Activated CD4-positive, alpha-beta memory T cell treated with anti-CD3 and anti-CD28 coated beads for 36 hours (primary cell): Measurements from ENCODE around the gene CSH1. TPM values are rescaled to one million over a fixed set of nuclear protein-coding genes. Genes with fewer than 3 reads are reported as not detected.
"Not testable (repeated sequence)": the region's sequence is repeated elsewhere in the genome, so short reads cannot be mapped to it uniquely, and the experiment has no call there.

Experiments
- CTCF ChIA-PET: fragments of 350-600 bp; sonication (Branson Sonifier 250); formaldehyde crosslinking; loops from one replicate; lab custom pipeline; 2021; ENCODE audit warnings: antibody characterized with exemption, inconsistent platforms; lab: Charles Lee
- POLR2A ChIA-PET: fragments of 350-600 bp; sonication (Branson Sonifier 250); formaldehyde crosslinking; loops from one replicate; lab custom pipeline; 2021; ENCODE audit warnings: antibody characterized with exemption; lab: Charles Lee
- DNase-seq: peaks from one replicate; pipeline ENCODE4 v3.0.0-alpha.2; 2020
- H3K27ac Mint-ChIP-seq: one replicate; pipeline ENCODE4 v1.8.0; 2021; ENCODE audit warnings: mixed read lengths
- H3K27me3 Mint-ChIP-seq: one replicate; pipeline ENCODE4 v1.8.0; 2021; ENCODE audit warnings: mixed read lengths
- H3K36me3 Mint-ChIP-seq: one replicate; pipeline ENCODE4 v1.8.0; 2021; ENCODE audit warnings: mixed read lengths
- H3K4me1 Mint-ChIP-seq: one replicate; pipeline ENCODE4 v1.8.0; 2021; ENCODE audit warnings: low read depth, mixed read lengths
- H3K4me3 Mint-ChIP-seq: one replicate; pipeline ENCODE4 v1.8.0; 2021; ENCODE audit warnings: mild to moderate bottlenecking, mixed read lengths
- H3K9me3 Mint-ChIP-seq: one replicate; pipeline ENCODE4 v1.8.0; 2021; ENCODE audit warnings: mixed read lengths
- intact Hi-C: fragments of 100-400 bp; cut with micrococcal nuclease; formaldehyde crosslinking; loops from one replicate; pipeline ENCODE4 v1.15.1; 2023
- total RNA-seq, 2 experiments: library from RNA; stranded (reverse); gene quantifications; one replicate each; pipeline ENCODE4 v1.2.3, GENCODE V29; 2021

Gene CSH1
- total RNA-seq, 2 experiments from 2014 or later, result not detected

GRCh38 chr17:63927464-63928171, 31.2 kb upstream of the CSH1 start:
- H3K36me3 Mint-ChIP-seq, result peaks cover 2% of the 10 kb centered on the region
- intact Hi-C loops, result no loop called here
- H3K4me3 Mint-ChIP-seq, result no peak overlapping the region
- DNase-seq, result no peak
- H3K27me3 Mint-ChIP-seq, result no peaks in the 10 kb centered on the region
- H3K9me3 Mint-ChIP-seq, result no peaks in the 10 kb centered on the region
- ChIA-PET POLR2A (interaction anchor here (0.6 kb wide), 1 partner anchor 9 kb away, joined by 3 read pairs; no protein-coding TSS in a partner anchor), CTCF (interaction anchor here (0.9 to 2.0 kb wide), 5 partner anchors 19 to 206 kb away, joined by 3 to 6 read pairs (median 5); no protein-coding TSS in a partner anchor)
- H3K27ac Mint-ChIP-seq, result no peak overlapping the region
- H3K4me1 Mint-ChIP-seq, result peaks cover 16% of the 10 kb centered on the region

DNA sequence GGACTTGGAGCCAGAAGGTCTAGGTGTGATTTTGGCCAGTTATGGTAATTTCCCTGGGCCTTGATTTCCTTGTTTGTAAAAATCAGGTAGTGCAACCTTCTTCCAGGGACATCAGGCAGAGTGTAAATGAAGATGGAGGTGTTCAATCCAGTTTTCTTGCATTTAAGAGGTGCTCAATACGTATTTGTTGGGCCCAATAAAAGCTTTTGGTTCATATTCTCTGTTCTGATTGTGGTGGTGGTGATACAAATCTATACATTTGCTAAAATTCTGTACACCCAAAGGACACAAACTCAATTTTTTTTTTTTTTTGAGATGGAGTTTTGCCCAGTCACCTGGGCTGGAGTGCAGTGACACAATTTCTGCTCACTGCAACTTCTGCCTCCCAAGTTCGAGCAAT, 29.8 kb upstream of the CSH1 start:
- Mint-ChIP-seq H3K9me3 (no peaks in the 10 kb centered on the region), H3K4me3 (no peak overlapping the region), H3K36me3 (no peaks in the 10 kb centered on the region), H3K27me3 (no peaks in the 10 kb centered on the region), H3K27ac (no peak overlapping the region), H3K4me1 (peaks cover 6% of the 10 kb centered on the region)
- CTCF ChIA-PET, result no interaction called here
- POLR2A ChIA-PET, result no interaction called here
- no peak for DNase-seq
- intact Hi-C loops, result no loop called here

GRCh38 chr17:63925615-63926014, 29.2 kb upstream of the CSH1 start:
- Mint-ChIP-seq H3K27me3 (no peaks in the 10 kb centered on the region), H3K27ac (no peak overlapping the region), H3K9me3 (no peaks in the 10 kb centered on the region), H3K36me3 (no peaks in the 10 kb centered on the region), H3K4me3 (no peak overlapping the region), H3K4me1 (peaks cover under 1% of the 10 kb centered on the region)
- ChIA-PET POLR2A (no interaction called here), CTCF (interaction anchor here (1.0 to 1.1 kb wide), 3 partner anchors 13 to 65 kb away, joined by 3 to 4 read pairs (median 3); no protein-coding TSS in a partner anchor)
- intact Hi-C loops, result no loop called here
- no peak for DNase-seq

- intact Hi-C loops, H3K9me3 Mint-ChIP-seq, H3K36me3 Mint-ChIP-seq, H3K4me1 Mint-ChIP-seq, H3K27ac Mint-ChIP-seq, DNase-seq, H3K4me3 Mint-ChIP-seq, H3K27me3 Mint-ChIP-seq, POLR2A ChIA-PET: not testable (repeated sequence)
- CTCF ChIA-PET, result interaction anchor here (0.7 to 2.3 kb wide), 5 partner anchors 11 to 140 kb away, joined by 3 to 10 read pairs (median 4); no protein-coding TSS in a partner anchor
Observed at GRCh38 chr17:63922402-63922801, 26.0 kb upstream of the CSH1 start.

DNA sequence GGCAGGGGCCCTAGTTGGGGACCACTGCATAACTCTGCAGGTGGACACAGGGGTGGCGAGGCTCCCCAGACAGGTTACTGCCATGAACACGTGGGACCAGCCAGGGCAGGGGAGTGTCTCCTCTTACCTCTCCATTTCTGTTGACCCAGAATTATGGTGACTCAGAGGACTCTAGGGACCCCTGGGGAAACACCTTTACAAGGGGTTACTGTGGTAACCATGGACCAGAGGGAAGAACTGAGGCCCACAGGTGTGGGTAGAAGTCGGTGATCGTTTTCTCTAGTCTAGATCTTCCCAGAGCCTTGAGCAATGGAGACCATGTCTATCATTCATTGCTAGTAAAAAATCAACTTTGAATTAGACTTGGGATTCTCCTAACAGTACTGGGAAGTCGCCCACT, 24.4 kb upstream of the CSH1 start:
- H3K4me3 Mint-ChIP-seq, H3K4me1 Mint-ChIP-seq, H3K27ac Mint-ChIP-seq, H3K27me3 Mint-ChIP-seq, DNase-seq, POLR2A ChIA-PET, H3K9me3 Mint-ChIP-seq, H3K36me3 Mint-ChIP-seq, intact Hi-C loops: not testable (repeated sequence)
- CTCF ChIA-PET, result interaction anchor here (1.7 to 6.5 kb wide), 10 partner anchors 9 to 361 kb away, joined by 3 to 94 read pairs (median 16); partner anchors contain the start of genes CD79B and CSHL1

DNA sequence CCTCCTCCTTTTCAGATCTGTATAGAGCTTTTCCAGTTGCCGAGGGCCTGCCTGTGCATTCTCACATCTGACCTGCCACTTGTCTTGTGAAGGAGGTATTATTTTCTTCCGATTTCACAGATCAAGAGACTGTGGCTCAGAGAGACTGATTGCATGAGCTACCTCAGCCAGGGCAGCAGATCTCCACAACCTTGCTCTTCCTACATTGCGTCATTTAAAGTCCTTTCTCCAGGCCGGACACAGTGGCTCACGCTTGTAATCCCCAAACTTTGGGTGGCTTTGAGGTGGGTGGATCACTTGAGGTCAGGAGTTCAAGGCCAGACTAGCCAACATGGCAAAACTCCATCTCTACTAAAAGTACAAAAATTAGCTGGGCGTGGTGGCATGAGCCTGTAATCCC, 23.7 kb upstream of the CSH1 start:
- H3K36me3 Mint-ChIP-seq, intact Hi-C loops, DNase-seq, H3K9me3 Mint-ChIP-seq, H3K27ac Mint-ChIP-seq, H3K4me1 Mint-ChIP-seq, POLR2A ChIA-PET, H3K4me3 Mint-ChIP-seq, H3K27me3 Mint-ChIP-seq: not testable (repeated sequence)
- CTCF ChIA-PET, result interaction anchor here (0.7 to 6.5 kb wide), 35 partner anchors 9 to 372 kb away, joined by 3 to 94 read pairs (median 6); partner anchors contain the start of genes CD79B and CSHL1

DNA sequence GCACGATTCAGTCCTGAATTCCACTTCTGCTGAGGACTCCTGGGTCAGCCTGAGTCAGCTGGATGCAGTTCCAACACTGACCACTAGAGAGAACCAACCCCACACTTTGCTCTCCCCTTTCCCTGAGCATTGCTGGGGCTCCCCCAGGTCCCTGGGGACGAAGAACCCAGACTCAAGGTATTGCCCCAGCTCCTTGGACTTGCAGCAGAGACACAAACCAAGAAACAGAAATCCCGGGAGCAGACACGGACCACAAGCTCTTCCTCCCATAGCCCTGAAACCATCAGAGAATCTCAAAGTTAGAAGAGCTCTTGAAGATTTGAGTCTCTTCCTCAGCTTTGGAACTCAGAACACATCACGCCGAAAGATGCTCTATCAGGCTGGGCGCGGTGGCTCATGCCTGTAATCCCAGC, 22.9 kb upstream of the CSH1 start:
- Mint-ChIP-seq H3K4me3 (peak overlapping the region; percentile 27), H3K27me3 (no peaks in the 10 kb centered on the region), H3K4me1 (peaks cover 6% of the 10 kb centered on the region), H3K36me3 (no peaks in the 10 kb centered on the region), H3K27ac (peak overlapping the region; percentile 44), H3K9me3 (no peaks in the 10 kb centered on the region)
- intact Hi-C loops, result loop anchor here (1.0 to 10.0 kb wide), 5 partner anchors 27 to 365 kb away; partner anchors contain the start of gene ERN1
- peak; percentile 84 for DNase-seq
- CTCF ChIA-PET, result interaction anchor here (0.6 to 6.5 kb wide), 45 partner anchors 8 to 619 kb away, joined by 3 to 94 read pairs (median 4); partner anchors contain the start of genes CD79B and CSHL1
- POLR2A ChIA-PET, result interaction anchor here (1.1 to 1.7 kb wide), 2 partner anchors 106 to 228 kb away, joined by 3 to 4 read pairs; no protein-coding TSS in a partner anchor

DNA sequence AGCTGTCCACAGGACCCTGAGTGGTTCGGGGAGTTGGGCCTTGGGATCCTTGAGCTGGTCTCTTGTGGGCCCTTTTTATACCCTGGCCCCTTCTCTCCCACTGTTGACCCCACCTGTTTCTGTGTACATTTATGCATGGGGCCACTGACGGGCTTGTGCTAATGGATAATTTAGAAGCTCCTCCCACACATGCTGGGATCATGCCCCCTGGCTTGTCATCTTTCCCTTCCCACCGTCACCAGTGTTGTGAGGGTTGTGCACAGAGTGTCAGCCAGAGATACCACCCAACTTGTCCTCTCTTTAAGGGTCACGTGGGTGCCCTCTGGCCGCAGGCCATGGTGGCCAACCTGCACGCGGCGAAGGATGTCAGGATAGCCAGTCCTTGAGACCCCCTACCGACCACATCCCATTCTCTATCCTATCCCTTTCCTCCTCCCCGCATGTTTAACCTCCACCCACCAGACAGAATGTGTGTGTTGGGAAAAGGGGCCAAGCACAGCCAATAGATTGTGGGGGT, 22.5 kb upstream of the CSH1 start, which contains the start of gene GH1:
Gene GH1, minus strand, starts transcription at position 51 of the 517 bp plus-strand sequence. CDS start 63 bp downstream, outside the sequence.
- CTCF ChIA-PET, result interaction anchor here (0.6 to 6.5 kb wide), 42 partner anchors 7 to 1829 kb away, joined by 3 to 94 read pairs (median 4); partner anchors contain the start of genes CD79B, CSHL1 and ICAM2
- H3K36me3 Mint-ChIP-seq, H3K9me3 Mint-ChIP-seq, DNase-seq, H3K4me1 Mint-ChIP-seq, H3K27me3 Mint-ChIP-seq: not testable (repeated sequence)
- Mint-ChIP-seq H3K27ac (peak within 1 kb of the TSS; percentile 44), H3K4me3 (peak within 1 kb of the TSS; percentile 27)
- intact Hi-C loops, result loop anchor here (1.0 to 10.0 kb wide), 5 partner anchors 28 to 366 kb away; partner anchors contain the start of gene ERN1
- POLR2A ChIA-PET, result interaction anchor here (1.1 to 1.7 kb wide), 2 partner anchors 106 to 229 kb away, joined by 3 to 4 read pairs; no protein-coding TSS in a partner anchor

DNA sequence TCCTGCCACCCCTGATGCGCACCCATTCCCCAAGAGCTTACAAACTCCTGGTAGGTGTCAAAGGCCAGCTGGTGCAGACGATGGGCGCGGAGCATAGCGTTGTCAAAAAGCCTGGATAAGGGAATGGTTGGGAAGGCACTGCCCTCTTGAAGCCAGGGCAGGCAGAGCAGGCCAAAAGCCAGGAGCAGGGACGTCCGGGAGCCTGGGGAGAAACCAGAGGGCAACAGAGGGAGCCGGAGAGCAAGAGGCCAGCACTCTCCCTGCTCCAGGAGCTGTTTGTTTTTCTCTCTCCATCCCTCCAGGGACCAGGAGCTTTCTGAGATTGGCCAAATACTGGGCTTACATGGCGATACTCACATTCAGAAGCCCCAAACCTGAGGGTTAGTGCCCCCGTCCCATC, 21.9 kb upstream of the CSH1 start:
- ChIA-PET POLR2A (interaction anchor here (1.7 kb wide), 1 partner anchor 107 kb away, joined by 4 read pairs; no protein-coding TSS in a partner anchor), CTCF (interaction anchor here (0.6 to 6.5 kb wide), 14 partner anchors 13 to 1828 kb away, joined by 3 to 94 read pairs (median 8); partner anchors contain the start of gene ICAM2)
- H3K4me3 Mint-ChIP-seq, result no peak overlapping the region
- DNase-seq, result no peak
- intact Hi-C loops, result loop anchor here (2.0 to 10.0 kb wide), 3 partner anchors 28 to 366 kb away; partner anchors contain the start of gene ERN1
- no peaks in the 10 kb centered on the region for H3K27me3 Mint-ChIP-seq
- H3K27ac Mint-ChIP-seq, result no peak overlapping the region
- H3K36me3 Mint-ChIP-seq, result no peaks in the 10 kb centered on the region
- H3K4me1 Mint-ChIP-seq, result peaks cover 6% of the 10 kb centered on the region
- no peaks in the 10 kb centered on the region for H3K9me3 Mint-ChIP-seq

GRCh38 chr17:63917646-63918045, 21.3 kb upstream of the CSH1 start:
- H3K9me3 Mint-ChIP-seq, result no peaks in the 10 kb centered on the region
- intact Hi-C loops, result loop anchor here (2.0 to 10.0 kb wide), 3 partner anchors 29 to 367 kb away; partner anchors contain the start of gene ERN1

DNA sequence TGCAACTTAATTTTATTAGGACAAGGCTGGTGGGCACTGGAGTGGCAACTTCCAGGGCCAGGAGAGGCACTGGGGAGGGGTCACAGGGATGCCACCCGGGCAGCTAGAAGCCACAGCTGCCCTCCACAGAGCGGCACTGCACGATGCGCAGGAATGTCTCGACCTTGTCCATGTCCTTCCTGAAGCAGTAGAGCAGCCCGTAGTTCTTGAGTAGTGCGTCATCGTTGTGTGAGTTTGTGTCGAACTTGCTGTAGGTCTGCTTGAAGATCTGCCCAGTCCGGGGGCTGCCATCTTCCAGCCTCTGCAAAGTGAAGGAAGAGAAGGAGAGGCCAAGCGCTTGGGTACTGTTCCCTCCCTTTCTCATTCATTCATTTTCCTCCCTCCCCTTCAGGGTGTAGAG, 20.8 kb upstream of the CSH1 start:
- CTCF ChIA-PET, result interaction anchor here (0.9 to 6.5 kb wide), 5 partner anchors 29 to 215 kb away, joined by 5 to 94 read pairs (median 70); no protein-coding TSS in a partner anchor
- intact Hi-C loops, result loop anchor here (10.0 kb wide), 1 partner anchor 368 kb away; no protein-coding TSS in a partner anchor
- H3K4me3 Mint-ChIP-seq, H3K36me3 Mint-ChIP-seq, POLR2A ChIA-PET, H3K9me3 Mint-ChIP-seq, DNase-seq, H3K27ac Mint-ChIP-seq, H3K27me3 Mint-ChIP-seq, H3K4me1 Mint-ChIP-seq: not testable (repeated sequence)

More at GRCh38 chr17:63917646-63918045, 21.3 kb upstream of the CSH1 start:
- no peak for DNase-seq
- Mint-ChIP-seq H3K27ac (no peak overlapping the region), H3K36me3 (no peaks in the 10 kb centered on the region), H3K4me1 (peaks cover 6% of the 10 kb centered on the region), H3K4me3 (no peak overlapping the region), H3K27me3 (no peaks in the 10 kb centered on the region)
- ChIA-PET POLR2A (no interaction called here), CTCF (interaction anchor here (0.9 to 6.5 kb wide), 7 partner anchors 29 to 215 kb away, joined by 3 to 94 read pairs (median 48); partner anchors contain the start of gene ICAM2)
